H1 (cell line): ENCODE measurements around the gene ASPRV1. TPM values are rescaled to one million over a fixed set of nuclear protein-coding genes. Genes with fewer than 3 reads are reported as not detected.

ENCODE experiments used
- SIRT6 ChIP-seq: IDR thresholded peaks from one replicate; pipeline ENCODE4 v1.7.1; 2012; ENCODE audit warnings: low read length, inconsistent platforms
- polyA plus RNA-seq, 7 experiments: library from polyadenylated mRNA; depleted of rRNA in 3 of 7; stranded (reverse) in 5 of 7; unstranded in 2 of 7; fragments of >200 nt in 5 of 7; fragments of 200-250 nt in 2 of 7; gene quantifications; 1 replicate in 5 of 7; 2 replicates in 1 of 7; 4 replicates in 1 of 7; pipeline versions ENCODE4 v1.2.1 to v1.2.3, GENCODE V29; 2011 to 2013; ENCODE audit warnings: missing spikeins in 2 of 7, mixed read lengths in 2 of 7
- total RNA-seq: library from RNA; stranded (reverse); fragmentation: NEBNext Ultra II Directional; extraction: Animal tissue kit (Norgen Biotek cat#: 25700); gene quantifications from 2 replicates; pipeline ENCODE4 v1.2.1, GENCODE V29; 2021

ASPRV1 gene
- total and polyA plus RNA-seq, 2 of the 8 experiments (the other 6 are each of a cell fraction or from before 2014, with no cell fraction given) = 0.59 to 0.95 TPM

GRCh38 chr2:69994166-69994565 lies 32.7 kb upstream of the ASPRV1 start (continued):
- no peak for TF ChIP-seq SIRT6
